Epithelial cell of prostate (primary cell): Measurements from ENCODE around the gene TIE1.
A peak's percentile ranks its signal among the peaks of the same experiment; 100 is the strongest.

Experiments
- DNase-seq: peaks from one replicate; pipeline ENCODE4 v3.0.0-alpha.2; 2011; ENCODE audit warnings: low read depth, low spot score
- H3K27ac ChIP-seq: fragments of 450-650 bp; 2 replicates; pipeline ENCODE4 v1.5.1; 2017; ENCODE audit warnings: mild to moderate bottlenecking

Gene TIE1

DNA sequence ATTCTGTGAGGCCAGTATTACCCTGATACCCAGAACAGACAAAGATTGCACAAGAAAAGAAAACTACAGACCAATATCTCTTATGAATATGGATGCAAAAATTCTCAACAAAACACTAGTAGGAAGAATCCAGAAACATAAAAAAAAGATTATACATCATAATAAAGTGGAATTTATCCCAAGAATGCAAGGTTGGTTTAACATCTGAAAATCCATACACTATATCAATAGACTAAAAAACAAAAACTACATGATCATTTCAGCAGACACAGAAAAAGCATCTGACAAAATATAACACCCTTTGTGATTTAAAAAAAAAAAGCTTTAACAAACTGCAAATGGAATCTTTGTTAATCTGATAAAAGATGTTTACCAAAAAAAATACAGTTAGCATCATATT, 24.6 kb downstream of the TIE1 start:
- no peak for DNase-seq
- no peak overlapping the region for H3K27ac ChIP-seq

DNA sequence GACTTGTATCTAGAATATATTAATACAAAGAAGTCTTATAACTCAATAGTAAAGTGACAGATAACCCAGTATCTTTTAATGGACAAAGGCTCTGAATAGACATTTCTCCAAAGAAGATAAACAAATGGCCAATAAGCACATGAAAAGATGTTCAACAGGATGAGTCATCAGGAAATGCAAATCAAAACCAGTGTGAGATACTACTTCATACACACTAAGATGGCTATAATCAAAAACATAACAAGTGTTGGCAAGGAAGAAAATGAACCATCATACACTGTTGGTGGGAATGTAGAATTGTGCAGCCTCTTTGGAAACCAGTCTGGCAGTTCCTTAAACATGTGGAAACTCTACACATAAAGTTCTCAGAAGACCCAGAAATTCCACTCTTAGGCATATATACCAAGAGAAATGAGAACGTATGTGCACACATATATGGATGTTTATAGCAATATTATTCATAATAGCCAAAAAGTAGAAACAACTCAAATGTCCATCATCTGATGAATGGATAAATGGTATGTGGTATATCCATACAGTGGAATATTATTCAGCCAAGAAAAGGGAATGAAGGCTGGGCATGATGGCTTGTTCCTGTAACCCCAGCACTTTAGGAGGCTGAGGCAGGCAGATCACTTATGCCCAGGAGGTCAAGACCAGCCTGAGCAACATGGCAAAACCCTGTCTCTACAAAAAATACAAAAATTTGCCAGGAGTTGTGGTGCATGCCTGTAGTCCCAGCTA, 26.9 kb downstream of the TIE1 start:
- no peak for DNase-seq
- no peak overlapping the region for H3K27ac ChIP-seq

DNA sequence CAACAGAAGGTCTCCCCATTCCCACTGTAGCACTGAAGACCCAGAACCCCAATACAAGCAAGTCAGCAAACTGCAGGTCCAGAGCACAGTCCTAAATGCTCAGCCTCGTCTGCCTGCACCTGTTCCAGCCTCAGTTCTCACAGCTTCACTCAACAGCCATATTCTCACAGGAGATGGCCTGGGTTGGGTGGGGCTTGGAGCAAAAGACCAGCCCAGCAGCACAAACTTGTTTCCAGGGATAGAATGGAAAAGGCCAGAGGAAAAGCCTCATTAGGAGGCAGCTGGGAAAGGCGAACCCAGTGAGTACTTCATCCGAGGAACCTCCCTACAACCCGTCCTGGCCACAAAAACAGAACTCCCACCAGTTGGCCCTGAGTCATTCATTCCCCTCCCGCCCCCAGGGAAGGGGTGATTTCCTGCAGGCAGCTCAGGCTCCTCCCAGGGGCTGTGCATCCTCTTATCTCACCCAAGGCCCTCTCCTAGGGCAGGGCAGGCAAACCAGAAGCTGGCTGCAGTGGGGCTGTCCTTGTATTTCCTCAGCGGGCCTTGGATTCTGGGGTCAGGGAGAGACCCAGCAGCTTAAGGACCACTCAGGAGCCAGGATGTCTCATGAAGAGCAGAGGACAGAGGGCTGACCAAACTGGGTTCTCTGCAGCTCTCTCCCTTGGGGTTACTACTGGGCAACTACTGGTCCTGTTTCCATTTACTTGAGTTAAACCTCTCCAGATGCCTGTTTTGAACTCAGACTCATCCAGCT, 29.4 kb downstream of the TIE1 start:
- no peak overlapping the region for H3K27ac ChIP-seq
- DNase-seq = no peak

DNA sequence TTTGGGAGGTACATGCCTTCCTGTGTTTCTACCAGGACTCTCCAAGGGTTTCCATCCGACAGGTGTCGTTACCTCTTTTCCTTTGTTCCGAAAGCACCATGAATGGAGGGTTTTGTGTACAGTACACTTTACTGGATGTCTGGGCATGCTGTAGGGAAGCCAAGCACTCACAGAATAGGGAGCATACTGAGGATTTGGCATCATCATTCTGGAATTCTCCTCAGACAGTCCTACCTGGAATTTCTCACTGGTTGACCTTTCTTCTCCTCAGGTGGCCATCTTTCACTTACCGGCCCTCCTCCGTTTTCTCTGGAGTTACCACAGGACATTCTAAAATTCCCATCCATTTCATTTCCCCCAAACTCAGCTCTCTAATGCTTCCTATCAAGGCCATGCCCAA, 30.9 kb downstream of the TIE1 start:
- no peak overlapping the region for H3K27ac ChIP-seq
- no peak for DNase-seq

DNA sequence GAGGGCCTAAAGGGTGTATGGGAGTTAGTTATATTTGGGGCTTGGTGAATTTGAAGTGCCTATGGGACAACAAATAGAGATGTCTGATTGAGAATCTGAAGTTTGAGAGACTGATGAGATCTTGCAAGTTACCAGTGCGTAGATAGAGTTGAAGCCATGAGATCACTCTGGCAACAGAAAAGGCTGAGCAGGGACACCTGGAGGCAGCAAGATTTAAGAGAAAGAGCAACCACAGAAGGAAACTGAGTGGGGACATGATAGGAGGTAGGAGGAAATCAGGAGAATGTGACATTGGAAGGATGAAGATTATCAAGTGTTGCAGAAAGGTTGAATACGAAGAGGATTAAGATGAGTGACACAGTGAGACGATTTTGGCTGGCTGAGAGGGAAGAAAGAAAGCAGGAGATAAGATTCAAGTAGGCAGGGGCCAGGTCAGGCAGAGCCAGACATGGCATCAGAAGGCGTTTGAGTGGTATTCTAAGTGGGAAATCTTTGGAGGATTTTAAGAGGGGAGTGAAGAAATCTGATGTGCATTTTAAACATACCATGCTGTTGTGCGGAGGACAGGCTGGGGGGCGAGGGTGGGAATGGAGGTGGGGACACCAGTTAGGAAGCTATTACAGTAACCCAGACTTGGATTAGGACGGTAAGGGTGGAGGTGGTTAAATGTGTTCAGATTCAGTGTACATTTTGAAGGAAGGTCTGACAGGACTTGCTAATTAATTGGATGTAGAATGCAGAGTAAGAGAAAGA, 33.8 kb downstream of the TIE1 start:
- no peak for DNase-seq
- H3K27ac ChIP-seq = no peak overlapping the region

DNA sequence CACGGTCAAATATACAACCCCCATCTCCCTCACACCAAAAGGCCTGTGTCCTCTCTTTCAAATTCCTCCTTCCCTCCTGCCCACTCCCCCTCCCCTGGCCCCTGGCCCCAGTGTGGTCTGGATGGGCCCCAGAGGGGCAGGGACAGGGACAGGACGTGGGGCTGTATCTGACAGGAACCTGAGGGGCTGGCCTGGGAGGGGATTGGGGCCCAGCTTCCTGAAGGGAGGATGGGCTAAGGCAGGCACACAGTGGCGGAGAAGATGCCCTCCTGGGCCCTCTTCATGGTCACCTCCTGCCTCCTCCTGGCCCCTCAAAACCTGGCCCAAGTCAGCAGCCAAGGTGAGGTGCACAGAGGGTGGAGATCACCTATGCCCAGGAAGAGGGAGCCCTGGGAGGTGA, 36.8 kb downstream of the TIE1 start, which contains the start of gene MPL:
Gene MPL (plus strand): TSS at position 231 of the 400 bp plus-strand sequence. CDS start 31 bp downstream, at position 262.
- no peak for DNase-seq
- no peak within 1 kb of the TSS for H3K27ac ChIP-seq

DNA sequence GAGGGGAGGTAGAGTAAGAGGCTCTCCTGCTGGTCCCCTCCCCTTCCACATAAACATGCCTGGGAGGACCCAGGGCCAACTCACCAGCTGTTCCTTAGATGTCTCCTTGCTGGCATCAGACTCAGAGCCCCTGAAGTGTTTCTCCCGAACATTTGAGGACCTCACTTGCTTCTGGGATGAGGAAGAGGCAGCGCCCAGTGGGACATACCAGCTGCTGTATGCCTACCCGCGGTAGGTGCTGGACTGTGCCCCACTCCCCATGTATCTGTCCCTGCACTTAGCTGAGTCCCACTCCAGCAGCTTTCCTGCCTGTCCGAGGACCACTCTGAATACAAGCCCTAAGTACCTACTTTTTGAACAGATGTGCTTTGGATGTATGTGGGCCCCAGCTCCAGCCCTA, 37.2 kb downstream of the TIE1 start:
- DNase-seq = no peak
- no peak overlapping the region for H3K27ac ChIP-seq

DNA sequence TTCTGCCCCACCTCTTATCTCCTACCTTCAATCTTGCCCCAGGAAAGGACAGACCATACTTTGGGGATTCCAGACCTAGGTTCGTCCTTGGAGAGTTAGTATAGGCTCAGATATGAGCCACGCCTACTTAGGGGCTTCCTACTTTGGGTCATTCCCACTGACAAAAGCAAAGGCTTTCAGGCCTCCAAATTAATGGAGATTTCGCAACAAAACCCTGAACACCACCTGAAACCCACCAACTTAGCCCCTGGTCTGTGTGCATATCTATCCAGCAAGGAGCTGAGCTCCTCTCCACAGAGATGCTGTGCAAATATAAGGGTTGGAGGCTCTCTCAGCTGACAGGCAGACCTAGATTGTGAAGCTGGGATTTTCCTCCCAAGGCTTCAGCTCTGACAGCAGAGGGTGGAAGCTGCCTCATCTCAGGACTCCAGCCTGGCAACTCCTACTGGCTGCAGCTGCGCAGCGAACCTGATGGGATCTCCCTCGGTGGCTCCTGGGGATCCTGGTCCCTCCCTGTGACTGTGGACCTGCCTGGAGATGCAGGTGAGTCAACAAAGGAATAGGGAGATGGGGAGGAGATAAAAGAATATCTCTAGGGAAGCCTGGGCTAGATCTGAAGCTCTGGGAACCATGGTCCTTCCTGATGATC, 38.9 kb downstream of the TIE1 start:
- DNase-seq = no peak
- no peak overlapping the region for H3K27ac ChIP-seq

DNA sequence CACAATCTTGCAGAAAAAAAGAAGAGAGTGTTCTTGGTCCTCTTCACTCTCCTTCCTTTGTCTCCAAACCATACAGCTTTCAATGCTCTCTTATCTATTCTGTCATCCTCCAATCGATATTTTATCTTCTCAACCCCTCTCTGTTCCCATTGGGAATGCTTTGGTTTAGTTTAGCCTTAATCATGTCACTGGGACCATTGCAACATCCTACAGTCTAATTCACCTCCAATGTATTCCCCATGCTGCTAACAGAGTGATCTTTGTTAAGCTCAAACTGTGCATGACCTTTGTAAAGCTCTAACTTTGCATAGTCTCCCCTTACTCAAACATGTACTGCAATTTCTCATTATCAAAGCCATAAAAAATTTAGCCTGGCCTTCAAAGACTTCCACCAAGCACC, 39.8 kb downstream of the TIE1 start:
- DNase-seq = no peak

DNA sequence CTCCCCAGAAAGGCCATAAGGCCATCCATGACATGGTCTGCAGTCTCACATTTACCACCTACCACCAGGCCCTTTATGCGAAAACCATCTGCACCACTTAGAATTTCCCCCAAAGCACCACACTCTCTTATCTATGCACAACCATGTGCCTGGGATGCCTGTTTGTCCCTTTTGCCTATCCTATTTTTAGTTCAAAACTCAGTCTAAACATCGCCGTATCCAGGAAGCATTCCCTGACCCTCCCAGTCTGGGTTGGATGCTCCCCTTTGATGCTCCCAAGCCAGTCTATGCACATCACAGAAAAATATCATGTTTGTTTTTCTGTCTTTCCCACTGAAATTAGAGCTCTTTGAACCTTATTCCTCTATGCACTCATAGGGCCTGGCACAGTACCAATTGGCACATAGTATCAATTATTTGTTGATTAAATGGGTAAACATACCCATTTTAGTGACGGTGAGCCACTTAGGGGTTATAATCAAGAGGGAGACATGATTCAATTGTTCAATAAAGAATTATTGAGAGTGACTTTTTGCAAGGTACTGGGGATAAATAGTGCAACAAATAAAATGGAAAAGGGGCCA, 43.6 kb downstream of the TIE1 start:
- H3K27ac ChIP-seq = no peak overlapping the region
- no peak for DNase-seq

More for the DNA sequence above, 39.8 kb downstream of the TIE1 start:
- no peak overlapping the region for H3K27ac ChIP-seq

DNA sequence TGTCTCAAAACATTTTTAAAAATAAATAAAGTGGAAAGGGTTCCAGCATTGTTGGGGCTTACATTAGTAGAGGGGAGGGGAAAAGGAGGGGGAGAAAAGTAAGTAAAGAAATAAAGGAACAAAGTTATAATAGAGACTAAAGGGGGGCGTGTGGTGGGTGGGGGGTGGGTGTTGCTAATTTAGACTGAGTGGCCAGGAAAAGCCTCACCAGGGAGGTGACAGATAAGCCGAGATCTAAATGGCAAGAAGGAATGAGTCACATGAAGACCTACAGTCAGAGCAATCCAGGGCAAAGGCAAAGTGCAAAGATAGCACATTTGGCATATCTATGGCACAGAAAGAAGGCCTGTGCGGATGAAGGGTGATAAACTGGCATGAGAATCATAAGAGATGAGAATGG, 44.3 kb downstream of the TIE1 start:
- H3K27ac ChIP-seq = no peak overlapping the region
- no peak for DNase-seq

DNA sequence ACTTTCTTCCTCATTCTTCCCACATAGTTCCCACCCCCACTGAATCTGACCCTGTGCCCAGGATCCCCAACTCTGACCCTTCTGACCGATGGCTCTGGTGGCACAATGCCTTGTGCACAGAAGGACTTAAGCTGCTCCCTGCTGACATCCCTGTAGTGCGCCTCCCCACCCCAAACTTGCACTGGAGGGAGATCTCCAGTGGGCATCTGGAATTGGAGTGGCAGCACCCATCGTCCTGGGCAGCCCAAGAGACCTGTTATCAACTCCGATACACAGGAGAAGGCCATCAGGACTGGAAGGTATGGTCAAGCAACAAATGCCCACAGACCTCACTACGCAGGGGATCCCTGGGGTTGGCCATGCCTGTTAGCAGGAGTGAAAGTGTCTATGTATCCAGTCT, 45.9 kb downstream of the TIE1 start:
- no peak overlapping the region for H3K27ac ChIP-seq
- no peak for DNase-seq

DNA sequence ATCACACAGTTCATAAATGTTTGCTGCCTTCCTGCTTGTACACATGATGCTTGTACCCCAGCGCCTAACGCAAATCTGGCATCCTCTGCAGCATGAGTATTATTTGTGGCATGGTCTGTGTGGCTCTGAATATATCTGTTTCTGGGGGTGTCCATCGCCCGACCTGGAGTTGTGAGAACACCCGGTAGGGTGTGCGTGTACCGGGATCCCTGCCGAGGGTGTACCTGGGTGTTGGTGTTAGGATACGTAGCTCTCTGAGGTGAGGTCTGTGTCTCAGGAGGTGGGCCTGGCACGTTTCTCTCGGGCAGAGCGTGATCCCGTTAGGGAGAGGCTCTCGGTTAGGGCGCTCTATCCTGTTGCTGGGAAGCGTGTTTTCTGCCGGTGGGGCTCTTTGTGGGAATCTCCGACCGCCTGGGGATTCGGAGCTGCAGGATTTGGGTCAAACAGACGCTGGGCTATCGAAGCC, 47.6 kb downstream of the TIE1 start:
- H3K27ac ChIP-seq = peak overlapping the region; percentile 92
- no peak for DNase-seq

DNA sequence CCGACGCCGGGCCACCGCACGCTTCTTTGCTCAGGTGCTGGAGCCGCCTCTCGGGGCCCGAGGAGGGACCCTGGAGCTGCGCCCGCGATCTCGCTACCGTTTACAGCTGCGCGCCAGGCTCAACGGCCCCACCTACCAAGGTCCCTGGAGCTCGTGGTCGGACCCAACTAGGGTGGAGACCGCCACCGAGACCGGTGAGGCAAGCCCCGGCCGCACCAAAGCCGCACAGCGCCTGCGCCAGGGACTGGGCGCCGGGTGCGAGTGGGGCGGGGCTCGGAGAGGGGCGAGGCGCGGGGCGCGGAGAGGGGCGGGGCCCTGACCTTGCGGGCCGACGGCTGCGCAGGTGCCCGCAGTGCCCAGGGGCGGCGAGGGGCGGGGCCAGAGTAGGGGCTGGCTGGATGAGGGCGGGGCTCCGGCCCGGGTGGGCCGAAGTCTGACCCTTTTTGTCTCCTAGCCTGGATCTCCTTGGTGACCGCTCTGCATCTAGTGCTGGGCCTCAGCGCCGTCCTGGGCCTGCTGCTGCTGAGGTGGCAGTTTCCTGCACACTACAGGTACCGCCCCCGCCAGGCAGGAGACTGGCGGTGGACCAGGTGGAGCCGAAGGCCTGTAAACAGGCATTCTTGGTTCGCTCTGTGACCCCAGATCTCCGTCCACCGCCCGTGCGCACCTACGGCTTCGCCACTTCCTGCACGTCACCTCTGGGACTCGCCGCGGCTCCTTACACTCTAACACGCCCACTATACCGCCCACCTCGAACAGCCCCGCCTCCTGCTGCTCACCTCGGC, 48.2 kb downstream of the TIE1 start:
- no peak for DNase-seq
- peak overlapping the region; percentile 92 for H3K27ac ChIP-seq

DNA sequence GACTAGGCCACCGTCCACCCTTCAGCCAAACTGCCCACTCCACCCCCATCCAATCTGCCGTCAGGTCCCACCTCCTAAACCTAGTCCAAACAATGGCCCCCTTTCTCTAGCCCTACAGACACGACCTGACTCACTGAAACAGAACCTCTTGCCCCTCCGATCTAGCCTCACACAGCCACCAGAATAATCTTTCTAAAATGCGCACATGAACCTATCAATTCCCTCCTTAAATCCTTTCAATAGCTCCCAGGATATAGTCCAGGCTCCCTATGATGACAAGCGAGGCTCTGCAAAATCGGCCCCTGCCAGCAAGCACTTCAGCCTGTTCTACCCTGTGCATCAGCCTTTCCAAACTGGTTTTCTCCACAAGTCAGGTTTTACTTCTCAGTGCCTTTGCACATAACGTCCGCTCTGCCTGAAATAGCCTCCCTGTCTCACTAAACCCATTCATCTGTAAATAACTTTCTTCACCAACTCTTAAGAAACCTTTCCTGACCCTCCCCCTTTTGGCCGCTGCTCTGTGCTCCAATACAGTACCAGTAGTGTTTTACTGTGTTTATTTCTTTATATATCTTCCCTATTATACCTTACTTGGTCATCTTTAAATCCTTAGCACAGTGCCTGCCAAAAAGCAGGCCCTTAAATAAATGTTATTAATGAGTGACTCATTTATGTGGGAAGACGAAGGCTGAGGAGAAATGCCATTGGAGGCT, 49.0 kb downstream of the TIE1 start:
- H3K27ac ChIP-seq = peak overlapping the region; percentile 92
- no peak for DNase-seq

DNA sequence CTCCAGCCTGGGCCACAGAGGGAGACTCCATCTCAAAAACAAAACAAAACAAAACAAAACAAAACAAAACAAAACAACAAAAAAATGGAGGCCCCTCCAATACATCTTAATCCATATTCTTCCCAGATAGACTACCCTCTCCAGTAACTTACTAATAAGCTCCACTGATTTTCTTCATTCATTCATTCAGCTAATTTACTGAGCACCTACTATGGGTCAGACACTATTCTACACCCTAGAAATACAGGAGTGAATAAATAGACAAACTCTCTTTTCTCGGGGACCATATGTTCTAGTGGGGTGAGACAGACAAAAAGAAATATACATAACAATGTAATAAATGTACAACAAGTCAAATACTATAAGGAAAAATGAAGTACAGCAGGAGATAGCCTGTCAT, 50.2 kb downstream of the TIE1 start:
- DNase-seq = no peak
- H3K27ac ChIP-seq = no peak overlapping the region

DNA sequence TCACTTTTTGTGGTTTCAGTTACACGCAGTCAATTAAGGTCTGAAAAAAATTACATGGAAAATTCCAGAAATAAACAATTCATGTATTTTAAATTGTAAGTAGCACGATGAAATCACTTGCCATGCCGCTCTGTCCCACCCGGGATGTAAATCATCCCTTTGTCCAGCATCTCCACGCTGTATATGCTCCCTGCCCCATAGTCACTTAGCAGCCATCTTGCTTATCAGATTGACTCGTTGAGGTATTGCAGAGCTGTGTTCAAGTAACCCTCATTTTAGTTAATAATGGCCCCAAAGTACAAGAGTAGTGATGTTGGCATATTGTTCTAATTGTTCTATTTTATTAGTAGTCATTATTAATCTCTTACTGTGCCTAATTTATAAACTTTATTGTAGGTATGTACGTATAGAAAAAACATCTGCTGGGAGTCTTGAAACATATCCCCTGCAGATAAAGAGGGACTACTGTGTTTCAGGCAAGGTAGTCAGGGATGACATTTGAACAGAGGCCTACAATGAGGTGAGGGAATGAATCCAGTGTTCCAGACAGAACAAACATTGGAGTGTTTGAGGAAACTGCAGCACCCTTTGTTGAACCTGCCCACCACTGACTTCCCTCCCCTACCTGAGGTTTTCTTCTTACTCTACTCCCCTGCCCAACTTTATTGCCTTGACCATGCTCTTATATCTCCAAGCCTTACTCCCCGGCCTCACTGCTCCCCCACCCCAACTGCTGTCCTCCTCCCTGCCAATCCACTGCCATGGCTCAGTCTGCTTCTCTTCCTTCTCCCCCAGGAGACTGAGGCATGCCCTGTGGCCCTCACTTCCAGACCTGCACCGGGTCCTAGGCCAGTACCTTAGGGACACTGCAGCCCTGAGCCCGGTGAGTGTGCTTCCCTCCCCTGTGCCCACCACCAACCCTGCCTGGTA, 50.9 kb downstream of the TIE1 start:
- H3K27ac ChIP-seq = no peak overlapping the region
- DNase-seq = no peak

DNA sequence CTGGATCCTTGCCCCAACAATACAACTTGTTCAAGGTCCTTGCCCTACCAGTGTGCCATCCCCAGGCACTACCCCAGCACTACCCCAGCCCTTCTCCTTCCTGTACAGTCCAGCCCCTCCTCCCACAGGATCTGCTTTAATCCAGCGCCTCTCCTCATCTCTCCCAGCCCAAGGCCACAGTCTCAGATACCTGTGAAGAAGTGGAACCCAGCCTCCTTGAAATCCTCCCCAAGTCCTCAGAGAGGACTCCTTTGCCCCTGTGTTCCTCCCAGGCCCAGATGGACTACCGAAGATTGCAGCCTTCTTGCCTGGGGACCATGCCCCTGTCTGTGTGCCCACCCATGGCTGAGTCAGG, 51.5 kb downstream of the TIE1 start:
- no peak overlapping the region for H3K27ac ChIP-seq

More for the DNA sequence above, 51.5 kb downstream of the TIE1 start:
- DNase-seq = no peak
